CD4-positive, alpha-beta T cell (primary cell): ENCODE measurements around the gene H1-8. TPM values are rescaled to one million over a fixed set of nuclear protein-coding genes. Genes with fewer than 3 reads are reported as not detected.
A peak's percentile ranks its signal among the peaks of the same experiment; 100 is the strongest.

ENCODE experiments used
- ATAC-seq: fragments of 200-7000 bp; cut with Tn5 transposase; one replicate; pipeline ENCODE4 v1.10.0; 2022; ENCODE audit warnings: mild to moderate bottlenecking; ENCODE audit not compliant: poor library complexity
- CTCF ChIA-PET: fragments of 350-600 bp; sonication (Branson Sonifier 250); formaldehyde crosslinking; loops from one replicate; lab custom pipeline; 2021; ENCODE audit warnings: antibody characterized with exemption, inconsistent platforms; lab: Charles Lee
- POLR2A ChIA-PET: fragments of 350-600 bp; sonication (Branson Sonifier 250); formaldehyde crosslinking; loops from one replicate; lab custom pipeline; 2021; ENCODE audit warnings: antibody characterized with exemption, inconsistent platforms; lab: Charles Lee
- DNase-seq, 14 experiments: peaks; one replicate each; pipeline ENCODE4 v3.0.0-alpha.2; 2013 to 2020; ENCODE audit warnings: mixed read lengths in 2 of 14
- H3K27ac ChIP-seq, 2 donors: one replicate each; pipeline versions ENCODE4 v1.5.1 to v1.7.0; 2013; ENCODE audit warnings: low read length in 2 of 2, low read depth in 1 of 2, mild to moderate bottlenecking in 1 of 2
- H3K27me3 ChIP-seq, 2 experiments: 1 replicate in 1 of 2; 2 replicates in 1 of 2; pipeline versions ENCODE4 v1.6.1 to v1.7.0; 2013; ENCODE audit warnings: low read length in 2 of 2, control low read depth in 1 of 2, mild to moderate bottlenecking in 1 of 2, moderate library complexity in 1 of 2; ENCODE audit not compliant: insufficient read depth in 2 of 2, control insufficient read depth in 1 of 2
- H3K36me3 ChIP-seq: one replicate; pipeline ENCODE4 v1.6.1; 2013; ENCODE audit warnings: low read length, control low read depth; ENCODE audit not compliant: insufficient read depth
- H3K4me1 ChIP-seq: one replicate; pipeline ENCODE4 v1.6.1; 2013; ENCODE audit warnings: low read length, control low read depth; ENCODE audit not compliant: insufficient read depth
- H3K4me3 ChIP-seq: one replicate; pipeline ENCODE4 v1.5.1; 2013; ENCODE audit warnings: mild to moderate bottlenecking, low read length, moderate library complexity
- H3K9me3 ChIP-seq, 2 experiments: 1 replicate in 1 of 2; 2 replicates in 1 of 2; pipeline versions ENCODE4 v1.6.1 to v1.7.0; 2013; ENCODE audit warnings: low read length in 2 of 2, mild to moderate bottlenecking in 2 of 2, control low read depth in 1 of 2, moderate library complexity in 1 of 2; ENCODE audit not compliant: control insufficient read depth in 1 of 2, insufficient read depth in 1 of 2
- H3K27ac Mint-ChIP-seq: one replicate; pipeline ENCODE4 v1.8.0; 2020; ENCODE audit warnings: mixed read lengths
- H3K27me3 Mint-ChIP-seq: one replicate; pipeline ENCODE4 v1.8.0; 2021; ENCODE audit warnings: mixed read lengths
- H3K36me3 Mint-ChIP-seq: one replicate; pipeline ENCODE4 v1.8.0; 2021; ENCODE audit warnings: low read depth, mixed read lengths
- H3K4me1 Mint-ChIP-seq: one replicate; pipeline ENCODE4 v1.8.0; 2021; ENCODE audit warnings: low read depth, mixed read lengths
- H3K4me3 Mint-ChIP-seq: one replicate; pipeline ENCODE4 v1.8.0; 2020; ENCODE audit warnings: mild to moderate bottlenecking, mixed read lengths
- H3K9me3 Mint-ChIP-seq: one replicate; pipeline ENCODE4 v1.8.0; 2020; ENCODE audit warnings: mixed read lengths
- CTCF ChIP-seq: fragments of 200-600 bp; IDR thresholded peaks from one replicate; pipeline ENCODE4 v1.8.0; 2022; ENCODE audit warnings: antibody characterized with exemption, mild to moderate bottlenecking
- intact Hi-C, 2 experiments: fragments of 100-400 bp; cut with DNase I in 1 of 2; cut with micrococcal nuclease in 1 of 2; formaldehyde crosslinking; loops; one replicate each; pipeline versions ENCODE4 v1.15.1 to v1.9.0; 2023 to 2025; cut with DNase I, micrococcal nuclease
- total RNA-seq, 174 experiments: library from RNA in 2 of 174; stranded (reverse) in 2 of 174; gene quantifications; one replicate each; pipeline ENCODE4 v1.2.3 and lab custom pipeline; 2021 to 2026

Gene H1-8
- total RNA-seq, 2 experiments from 2014 or later = not detected

- Mint-ChIP-seq H3K36me3 (no peaks in the 10 kb centered on the region), H3K27ac (no peak overlapping the region), H3K4me3 (no peak overlapping the region), H3K27me3 (no peaks in the 10 kb centered on the region), H3K9me3 (no peaks in the 10 kb centered on the region), H3K4me1 (peaks cover 40% of the 10 kb centered on the region)
- DNase-seq (no peak), ATAC-seq (no peak)
- Histone ChIP-seq H3K4me1 (peaks cover 56% of the 10 kb centered on the region), H3K9me3 (no peaks in the 10 kb centered on the region), H3K4me3 (no peak overlapping the region), H3K27ac (no peak overlapping the region), H3K36me3 (no peaks in the 10 kb centered on the region), H3K27me3 (no peaks in the 10 kb centered on the region)
- ChIA-PET CTCF (interaction anchor here (1.2 kb wide), 1 partner anchor 9 kb away, joined by 3 read pairs; no protein-coding TSS in a partner anchor), POLR2A (interaction anchor here (2.9 to 3.2 kb wide), 2 partner anchors 10 to 19 kb away, joined by 31 to 34 read pairs; partner anchors contain the start of gene PLXND1)
- TF ChIP-seq CTCF = no peak
- intact Hi-C loops = no loop called here
Measured at GRCh38 chr3:129595544-129596193, 52.7 kb downstream of the H1-8 start.

GRCh38 chr3:129596194-129597086, 53.5 kb downstream of the H1-8 start:
- Histone ChIP-seq H3K4me1 (peaks cover 56% of the 10 kb centered on the region), H3K27ac (no peak overlapping the region), H3K9me3 (no peaks in the 10 kb centered on the region), H3K36me3 (no peaks in the 10 kb centered on the region), H3K4me3 (no peak overlapping the region), H3K27me3 (no peaks in the 10 kb centered on the region)
- H3K4me1 Mint-ChIP-seq = peaks cover 36% of the 10 kb centered on the region
- ATAC-seq (peak; percentile 45), DNase-seq (peak in 1 of 14 experiments; percentile 35)
- H3K4me3 Mint-ChIP-seq = no peak overlapping the region
- no peaks in the 10 kb centered on the region for H3K36me3 Mint-ChIP-seq
- intact Hi-C loops = no loop called here
- no peaks in the 10 kb centered on the region for H3K9me3 Mint-ChIP-seq
- ChIA-PET POLR2A (interaction anchor here (1.8 kb wide), 1 partner anchor 20 kb away, joined by 9 read pairs; no protein-coding TSS in a partner anchor), CTCF (interaction anchor here (1.2 kb wide), 1 partner anchor 8 kb away, joined by 3 read pairs; no protein-coding TSS in a partner anchor)
- no peaks in the 10 kb centered on the region for H3K27me3 Mint-ChIP-seq
- TF ChIP-seq CTCF = no peak
- H3K27ac Mint-ChIP-seq = no peak overlapping the region

- Histone ChIP-seq H3K36me3 (no peaks in the 10 kb centered on the region), H3K9me3 (no peaks in the 10 kb centered on the region), H3K4me3 (no peak overlapping the region), H3K4me1 (peaks cover 51% of the 10 kb centered on the region), H3K27ac (no peak overlapping the region), H3K27me3 (no peaks in the 10 kb centered on the region)
- Mint-ChIP-seq H3K9me3 (no peaks in the 10 kb centered on the region), H3K4me3 (no peak overlapping the region), H3K27me3 (no peaks in the 10 kb centered on the region), H3K4me1 (peaks cover 29% of the 10 kb centered on the region), H3K36me3 (no peaks in the 10 kb centered on the region), H3K27ac (no peak overlapping the region)
- TF ChIP-seq CTCF = no peak
- DNase-seq (no peak), ATAC-seq (no peak)
- ChIA-PET POLR2A (interaction anchor here (1.8 kb wide), 1 partner anchor 21 kb away, joined by 9 read pairs; no protein-coding TSS in a partner anchor), CTCF (no interaction called here)
- intact Hi-C loops = no loop called here
Measured at GRCh38 chr3:129597087-129597999, 54.4 kb downstream of the H1-8 start.
